Left lung (tissue), 14 donors: ENCODE results near the gene RNF10. TPM values are rescaled to one million over a fixed set of nuclear protein-coding genes. Genes with fewer than 3 reads are reported as not detected.
"Not testable (repeated sequence)": the region's sequence is repeated elsewhere in the genome, so short reads cannot be mapped to it uniquely, and the experiment has no call there.

Source experiments
- ATAC-seq: fragments of 200-7000 bp; cut with Tn5 transposase; one replicate; pipeline ENCODE4 v1.9.1; 2020; ENCODE audit warnings: moderate library complexity
- DNase-seq, 4 donors: peaks; one replicate each; pipeline ENCODE4 v3.0.0-alpha.2; 2013 to 2020
- H3K27ac ChIP-seq, 2 donors: fragments of 200-600 bp; sonication (generic) in 1 of 2; one replicate each; pipeline versions ENCODE4 v1.5.0 to v1.8.0; 2020 to 2021
- H3K27me3 ChIP-seq, 2 donors: fragments of 200-600 bp; sonication (generic) in 1 of 2; one replicate each; pipeline versions ENCODE4 v1.5.0 to v1.8.0; 2020 to 2021
- H3K36me3 ChIP-seq, 2 donors: fragments of 200-600 bp; sonication (generic) in 1 of 2; one replicate each; pipeline versions ENCODE4 v1.5.0 to v1.8.0; 2020 to 2021
- H3K4me1 ChIP-seq, 2 donors: fragments of 200-600 bp; one replicate each; pipeline ENCODE4 v1.8.0; 2021
- H3K4me3 ChIP-seq, 2 donors: fragments of 200-600 bp; sonication (generic) in 1 of 2; one replicate each; pipeline versions ENCODE4 v1.5.0 to v1.8.0; 2020 to 2021; ENCODE audit warnings: mild to moderate bottlenecking in 1 of 2
- H3K9me3 ChIP-seq, 2 donors: fragments of 200-600 bp; sonication (generic) in 1 of 2; one replicate each; pipeline versions ENCODE4 v1.5.0 to v1.8.0; 2020 to 2021
- CTCF ChIP-seq, 2 donors: fragments of 200-600 bp; sonication (generic) in 1 of 2; IDR thresholded peaks; one replicate each; pipeline versions ENCODE4 v1.5.0 to v1.8.0; 2021; ENCODE audit warnings: antibody characterized with exemption in 2 of 2
- intact Hi-C, 2 donors: fragments of 100-400 bp; cut with DNase I; formaldehyde crosslinking; loops; one replicate each; pipeline versions ENCODE4 v1.11.2 to v1.14.2; 2022
- long read RNA-seq, 12 donors: library from polyadenylated mRNA in 2 of 12; unstranded in 2 of 12; transcript quantifications; one replicate each; pipeline ENCODE4 v2.0.0 and lab custom pipeline, GENCODE V29; 2019 to 2026
- polyA plus RNA-seq, 6 donors: library from polyadenylated mRNA; unstranded; fragments of 120-200 nt; gene quantifications; one replicate each; pipeline ENCODE4 v1.2.1, GENCODE V29; 2013; ENCODE audit not compliant: insufficient read length in 6 of 6
- total RNA-seq, 2 donors: library from RNA; stranded (reverse); fragmentation: NEBNext Ultra II Directional; extraction: Animal tissue kit (Norgen Biotek cat#: 25700); gene quantifications; one replicate each; pipeline ENCODE4 v1.2.1, GENCODE V29; 2021
- donor health status: DM: no; HTN: yes; CAD: no.
- donor health status: DM: no; HTN: no; CAD: no.

The RNF10 gene
- 100 to 1,000 TPM; 208 to 218 TPM for total RNA-seq
- polyA plus RNA-seq, result 100 to 1,000 TPM; 155 to 251 (median 222) TPM
- long read RNA-seq, donor 1, transcript RNF10-201 (17 exons, 3,825 nt), result major isoform, 19 of 46 reads
- long read RNA-seq, donor 1, partial matches to known transcripts, result 20 of 46 reads
- long read RNA-seq, donor 1, other reads (novel, unspliced or antisense), result 0 of 46 reads
- long read RNA-seq, donor 2, transcript RNF10-222 (3 exons, 536 nt), result major isoform, 6 of 58 reads
- long read RNA-seq, donor 2, partial matches to known transcripts, result 43 of 58 reads
- long read RNA-seq, donor 2, other reads (novel, unspliced or antisense), result 0 of 58 reads
- long read RNA-seq, donor 3, transcript RNF10-201 (17 exons, 3,825 nt), result major isoform, 6 of 14 reads
- long read RNA-seq, donor 3, transcript RNF10-203 (17 exons, 2,671 nt), result minor isoform, 5 of 14 reads
- long read RNA-seq, donor 3, partial matches to known transcripts, result 0 of 14 reads
- long read RNA-seq, donor 3, other reads (novel, unspliced or antisense), result 0 of 14 reads
- long read RNA-seq, donor 4, transcript RNF10-201 (17 exons, 3,825 nt), result major isoform, 15 of 35 reads
- long read RNA-seq, donor 4, partial matches to known transcripts, result 12 of 35 reads
- long read RNA-seq, donor 4, other reads (novel, unspliced or antisense), result 7 of 35 reads
- long read RNA-seq, donor 5, transcript RNF10-201 (17 exons, 3,825 nt), result major isoform, 8 of 11 reads
- long read RNA-seq, donor 5, partial matches to known transcripts, result 0 of 11 reads
- long read RNA-seq, donor 5, other reads (novel, unspliced or antisense), result 0 of 11 reads
- long read RNA-seq, donor 6, transcript RNF10-201 (17 exons, 3,825 nt), result major isoform, 11 of 38 reads
- long read RNA-seq, donor 6, partial matches to known transcripts, result 23 of 38 reads
- long read RNA-seq, donor 6, other reads (novel, unspliced or antisense), result 0 of 38 reads
- long read RNA-seq, donor 7, transcript RNF10-201 (17 exons, 3,825 nt), result major isoform, 5 of 11 reads
- long read RNA-seq, donor 7, partial matches to known transcripts, result 0 of 11 reads
- long read RNA-seq, donor 7, other reads (novel, unspliced or antisense), result 0 of 11 reads
- long read RNA-seq, donor 8, transcript RNF10-201 (17 exons, 3,825 nt), result major isoform, 13 of 16 reads
- long read RNA-seq, donor 8, partial matches to known transcripts, result 0 of 16 reads
- long read RNA-seq, donor 8, other reads (novel, unspliced or antisense), result 0 of 16 reads
- long read RNA-seq, donor 9, result 0 reads
- long read RNA-seq, donor 10, transcript RNF10-201 (17 exons, 3,825 nt), result major isoform, 5 of 18 reads
- long read RNA-seq, donor 10, partial matches to known transcripts, result 8 of 18 reads
- long read RNA-seq, donor 10, other reads (novel, unspliced or antisense), result 4 of 18 reads
- long read RNA-seq, donor 11, transcript RNF10-201 (17 exons, 3,825 nt), result major isoform, 22 of 79 reads
- long read RNA-seq, donor 11, partial matches to known transcripts, result 51 of 79 reads
- long read RNA-seq, donor 11, other reads (novel, unspliced or antisense), result 0 of 79 reads
- long read RNA-seq, donor 12, transcript RNF10-201 (17 exons, 3,825 nt), result major isoform, 13 of 17 reads
- long read RNA-seq, donor 12, partial matches to known transcripts, result 0 of 17 reads
- long read RNA-seq, donor 12, other reads (novel, unspliced or antisense), result 0 of 17 reads

DNA sequence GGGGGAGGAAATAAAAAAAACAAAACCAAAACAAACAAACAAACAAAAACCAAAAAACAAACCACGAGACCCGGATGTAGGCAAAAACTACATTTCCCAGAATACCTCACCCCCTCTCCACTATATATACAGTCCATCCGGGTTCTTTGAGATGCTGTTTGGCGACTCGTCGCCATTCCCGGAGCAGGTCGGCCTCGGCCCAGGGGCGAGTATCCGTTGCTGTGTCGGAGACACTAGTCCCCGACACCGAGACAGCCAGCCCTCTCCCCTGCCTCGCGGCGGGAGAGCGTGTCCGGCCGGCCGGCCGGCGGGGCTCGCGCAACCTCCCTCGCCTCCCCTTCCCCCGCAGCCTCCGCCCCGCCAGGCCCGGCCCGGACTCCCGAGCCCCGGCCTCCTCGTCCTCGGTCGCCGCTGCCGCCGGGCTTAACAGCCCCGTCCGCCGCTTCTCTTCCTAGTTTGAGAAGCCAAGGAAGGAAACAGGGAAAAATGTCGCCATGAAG, at the start of gene RNF10:
TSS of gene RNF10 (plus strand) at position 154 of the 500 bp plus-strand sequence. CDS start 456 bp downstream, outside the sequence.
- peak within 1 kb of the TSS; percentile 88 to 99 for H3K4me3 ChIP-seq
- intact Hi-C loops, result no loop called here
- H3K36me3 ChIP-seq, result no peaks in the 10 kb centered on the region
- peaks cover 42 to 64% of the 10 kb centered on the region in 2 donors for H3K4me1 ChIP-seq
- H3K27me3 ChIP-seq, result no peaks in the 10 kb centered on the region
- no peaks in the 10 kb centered on the region for H3K9me3 ChIP-seq
- ATAC-seq, result peak; percentile 64
- no peak for TF ChIP-seq CTCF (IDR thresholded peaks at IDR 0.05)
- DNase-seq, result peak; percentile 74 to 93 (median 90)
- H3K27ac ChIP-seq, result peak within 1 kb of the TSS; percentile 91 to 93

GRCh38 chr12:120485961-120486881, 47.9 kb upstream of the RNF10 start:
- DNase-seq, result no peak
- Histone ChIP-seq H3K4me3 (no peak overlapping the region), H3K9me3 (no peaks in the 10 kb centered on the region), H3K36me3 (peaks cover 0 to 5% of the 10 kb centered on the region in 2 donors), H3K27me3 (no peaks in the 10 kb centered on the region), H3K27ac (no peak overlapping the region), H3K4me1 (no peaks in the 10 kb centered on the region)
- intact Hi-C loops, result no loop called here
- no peak for TF ChIP-seq CTCF (IDR thresholded peaks at IDR 0.05)
- ATAC-seq, result no peak

DNA sequence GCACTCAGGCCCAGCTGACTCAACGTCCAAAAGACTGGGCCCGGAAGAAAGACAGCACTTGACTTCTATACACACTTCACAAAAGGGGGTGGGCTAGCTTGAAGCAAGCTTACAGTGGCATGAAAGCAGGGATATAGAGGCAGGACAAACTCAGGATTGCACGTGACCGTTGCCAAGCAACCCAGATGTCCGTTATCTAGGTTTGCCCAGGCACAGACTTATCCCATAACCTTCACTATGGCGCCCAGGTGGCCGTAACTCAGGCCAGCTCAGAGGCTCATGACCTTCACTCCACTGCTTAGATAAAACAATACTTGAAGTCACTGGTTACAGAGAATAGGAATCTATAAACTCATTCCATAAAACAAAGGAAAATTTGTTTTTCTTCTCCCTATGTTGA, 46.6 kb upstream of the RNF10 start:
- DNase-seq, H3K4me1 ChIP-seq, H3K27me3 ChIP-seq, H3K27ac ChIP-seq, H3K4me3 ChIP-seq, ATAC-seq, intact Hi-C loops, H3K9me3 ChIP-seq: not testable (repeated sequence)
- peaks cover 0 to 12% of the 10 kb centered on the region in 2 donors for H3K36me3 ChIP-seq

- ATAC-seq (no peak), DNase-seq (no peak)
- no peak overlapping the region for H3K27ac ChIP-seq
- no peaks in the 10 kb centered on the region for H3K4me1 ChIP-seq
- H3K36me3 ChIP-seq, result peaks cover 0 to 12% of the 10 kb centered on the region in 2 donors
- no peaks in the 10 kb centered on the region for H3K27me3 ChIP-seq
- TF ChIP-seq CTCF (IDR thresholded peaks at IDR 0.05), result no peak
- H3K4me3 ChIP-seq, result no peak overlapping the region
- intact Hi-C loops, result no loop called here
- H3K9me3 ChIP-seq, result no peaks in the 10 kb centered on the region
Measured at GRCh38 chr12:120488057-120488640, 46.0 kb upstream of the RNF10 start.
